K562 (cell line): ENCODE measurements around the gene SPACA5B. TPM values are rescaled to one million over a fixed set of nuclear protein-coding genes. Genes with fewer than 3 reads are reported as not detected.
"Not testable (repeated sequence)": the region's sequence is repeated elsewhere in the genome, so short reads cannot be mapped to it uniquely, and the experiment has no call there.

Experiments used
- ATAC-seq: fragments of 200-7000 bp; cut with Tn5 transposase; 3 replicates; pipeline ENCODE4 v1.9.1; 2020; ENCODE audit warnings: moderate library complexity
- BruUV-seq: library from RNA; stranded (reverse); fragments of 400-500 nt; replicated peaks from 2 replicates; lab custom pipeline; 2021; lab: Mats Ljungman, UMichigan
- CTCF ChIA-PET: fragments of 300-600 bp; formaldehyde crosslinking; extraction: SDS; loops from one replicate; lab custom pipeline; 2021; ENCODE audit warnings: low intra/inter-chr PET ratio; lab: Yijun Ruan, JAX
- POLR2A ChIA-PET: fragments of 300-600, 350-650 bp; sonication (Branson Sonifier 250); formaldehyde crosslinking; extraction: SDS; loops from one replicate; lab custom pipeline; 2021; ENCODE audit warnings: antibody characterized with exemption, inconsistent platforms; lab: Yijun Ruan, JAX
- DNase-seq, 4 experiments: peaks; one replicate each; pipeline versions ENCODE4 v3.0.0 to v3.0.0-alpha.2; 2011 to 2018; ENCODE audit warnings: low spot score in 3 of 4, mixed read lengths in 3 of 4; ENCODE audit errors: extremely low read depth in 1 of 4
- FAIRE-seq: peaks from 2 replicates; lab custom pipeline; 2011; peaks lifted over from hg19 to GRCh38; lab: Jason Lieb, UNC
- H2AFZ ChIP-seq: 2 replicates; pipeline ENCODE4 v1.6.0; 2011; ENCODE audit warnings: low read depth, low read length, control low read depth, inconsistent platforms
- H3K27ac ChIP-seq: fragments of 200-600 bp; 3 replicates; pipeline ENCODE4 v1.8.0; 2011; ENCODE audit warnings: low read depth, mild to moderate bottlenecking, control low read depth, inconsistent platforms, low read length, moderate library complexity, mixed read lengths; ENCODE audit errors: extremely low read depth
- H3K27me3 ChIP-seq, 2 experiments: fragments of 300-600 bp in 1 of 2; 2 replicates in 1 of 2; 3 replicates in 1 of 2; pipeline versions ENCODE4 v1.6.0 to v1.8.0; 2011; ENCODE audit warnings: inconsistent platforms in 2 of 2, low read length in 2 of 2, mild to moderate bottlenecking in 1 of 2, mixed read lengths in 1 of 2, moderate library complexity in 1 of 2; ENCODE audit not compliant: control insufficient read depth in 2 of 2, insufficient read depth in 2 of 2
- H3K36me3 ChIP-seq: fragments of 300-600 bp; 3 replicates; pipeline ENCODE4 v1.8.0; 2011; ENCODE audit warnings: mild to moderate bottlenecking, low read length, inconsistent platforms; ENCODE audit not compliant: control insufficient read depth, insufficient read depth
- H3K4me1 ChIP-seq, 2 experiments: fragments of 200-600 bp in 1 of 2; replicated peaks in 1 of 2; 2 replicates in 1 of 2; 3 replicates in 1 of 2; pipeline versions ENCODE4 v1.5.1 to v1.8.0; 2011; ENCODE audit warnings: inconsistent platforms in 2 of 2, low read length in 2 of 2, mild to moderate bottlenecking in 1 of 2, mixed read lengths in 1 of 2, moderate library complexity in 1 of 2; ENCODE audit not compliant: control insufficient read depth in 2 of 2, insufficient read depth in 2 of 2
- H3K4me2 ChIP-seq: 2 replicates; pipeline ENCODE4 v1.6.1; 2011; ENCODE audit warnings: low read length, control low read depth, inconsistent platforms, mixed read lengths; ENCODE audit not compliant: insufficient read depth
- H3K4me3 ChIP-seq: fragments of 200-600 bp; sonication (generic), shearing (Covaris generic); 2 replicates; pipeline ENCODE4 v1.5.1; 2016; ENCODE audit warnings: control low read depth, inconsistent platforms
- H3K79me2 ChIP-seq: fragments of 200-600 bp; 3 replicates; pipeline ENCODE4 v1.8.0; 2011; ENCODE audit warnings: low read length, inconsistent platforms; ENCODE audit not compliant: control insufficient read depth, insufficient read depth
- H3K9ac ChIP-seq, 2 experiments: 2 replicates each; pipeline versions ENCODE4 v1.6.0 to v1.6.1; 2011; ENCODE audit warnings: low read depth in 2 of 2, low read length in 2 of 2, control low read depth in 1 of 2, inconsistent platforms in 1 of 2, mild to moderate bottlenecking in 1 of 2, mixed read lengths in 1 of 2; ENCODE audit not compliant: insufficient read depth in 1 of 2
- H3K9me1 ChIP-seq: one replicate; pipeline ENCODE4 v1.6.0; 2011; ENCODE audit warnings: inconsistent platforms, mild to moderate bottlenecking, low read length, moderate library complexity; ENCODE audit not compliant: control insufficient read depth, insufficient read depth
- H3K9me3 ChIP-seq: replicated peaks from 2 replicates; pipeline ENCODE4 v1.5.1; 2011; ENCODE audit warnings: low read depth, low read length, inconsistent platforms; ENCODE audit not compliant: control insufficient read depth, insufficient read depth
- H4K20me1 ChIP-seq: replicated peaks from 2 replicates; pipeline ENCODE4 v1.6.1; 2011; ENCODE audit warnings: low read length, inconsistent platforms, mixed read lengths; ENCODE audit not compliant: control insufficient read depth, insufficient read depth
- CEBPG ChIP-seq, 3 experiments: fragments of 200-800 bp in 1 of 3; sonication (Bioruptor generic) in 1 of 3; sonication (generic) in 1 of 3; formaldehyde crosslinking in 1 of 3; IDR thresholded peaks in 2 of 3; conservative IDR thresholded peaks in 1 of 3; 2 replicates each; pipeline versions ENCODE4 v1.6.1 to v1.8.0; 2016 to 2022; ENCODE audit warnings: missing compliant biosample characterization in 2 of 3, missing genetic modification characterization in 2 of 3, mild to moderate bottlenecking in 1 of 3, missing genetic modification reagents in 1 of 3
- WGBS: fragments of 100-300 bp; shearing (Covaris generic); methylation state at CpG from one replicate; pipeline ENCODE4 v1.1.6; 2016; ENCODE audit warnings: low coverage, mixed read lengths; ENCODE audit not compliant: insufficient coverage; ENCODE audit errors: missing lambda C conversion rate; 5-methylcytosine and 5-hydroxymethylcytosine counted together
- in situ Hi-C: fragments of 300-500 bp; cut with MboI; formaldehyde crosslinking; loops from 4 replicates; pipeline ENCODE4 v1.15.0; 2018; ENCODE audit warnings: inconsistent platforms, mixed read lengths
- intact Hi-C: fragments of 100-400 bp; cut with micrococcal nuclease; formaldehyde crosslinking; loops from 2 replicates; pipeline ENCODE4 v1.14.2; 2022
- polyA plus RNA-seq, 8 experiments: library from polyadenylated mRNA; depleted of rRNA in 4 of 8; stranded (reverse) in 5 of 8; unstranded in 3 of 8; fragments of >200 nt; fragmentation: Nextera tagmentation in 2 of 8; fragmentation: Illumina TruSeq in 1 of 8; extraction: Ambion mirVana in 2 of 8; extraction: Trizol in 1 of 8; gene quantifications; 2 replicates each; pipeline versions ENCODE4 v1.2.1 to v1.2.3, GENCODE V29; 2011 to 2014; ENCODE audit warnings: inconsistent platforms in 1 of 8, missing spikeins in 1 of 8
- small RNA-seq: library from RNA; depleted of rRNA; stranded (forward); fragments of <200 nt; gene quantifications from one replicate; pipeline ENCODE3, GENCODE V24; 2014
- total RNA-seq, 7 experiments: library from RNA; depleted of rRNA in 6 of 7; stranded (reverse); fragments of >200 nt in 6 of 7; fragmentation: Illumina TruSeq in 2 of 7; extraction: Trizol in 2 of 7; gene quantifications; 2 replicates each; pipeline versions ENCODE4 v1.2.1 to v1.2.3, GENCODE V29; 2011 to 2021; ENCODE audit warnings: low replicate concordance in 1 of 7
- TF ChIP-seq, protein P1 (sequence below), 2 experiments: fragments of 450-650 bp in 1 of 2; sonication (generic) in 1 of 2; formaldehyde crosslinking in 1 of 2; IDR thresholded peaks in 1 of 2; conservative IDR thresholded peaks in 1 of 2; 2 replicates each; pipeline versions ENCODE4 v1.6.1 to v1.8.1; 2016 to 2023; ENCODE audit warnings: mild to moderate bottlenecking in 2 of 2, moderate library complexity in 2 of 2, inconsistent platforms in 1 of 2, missing genetic modification reagents in 1 of 2

The SPACA5B gene
- total and polyA plus RNA-seq, 9 of the 15 experiments (the other 6 are each of a cell fraction or from before 2014, with no cell fraction given) = not detected

DNA sequence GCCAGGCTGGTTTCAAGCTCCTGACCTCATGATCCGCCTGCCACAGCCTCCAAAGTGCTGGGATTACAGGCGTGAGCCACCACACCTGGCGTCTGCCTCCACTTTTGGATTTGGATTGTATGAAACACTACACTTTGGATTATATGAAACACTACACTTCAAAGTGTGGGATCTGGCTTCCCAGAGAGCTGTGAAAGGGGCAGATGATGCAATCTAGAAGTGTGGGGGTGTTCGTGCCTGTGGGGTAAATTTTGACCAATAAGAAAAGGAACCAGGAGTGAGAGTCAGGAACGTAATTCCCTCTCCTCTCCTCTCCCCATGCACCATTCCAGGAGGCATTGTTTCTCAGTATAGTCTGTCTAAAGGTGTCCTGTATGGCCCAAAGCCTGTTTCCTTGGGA is 51.5 kb downstream of the SPACA5B start:
- H3K9me1 ChIP-seq; H3K36me3 ChIP-seq; H2AFZ ChIP-seq; H3K27ac ChIP-seq; H3K27me3 ChIP-seq; H3K9ac ChIP-seq; H3K79me2 ChIP-seq; H3K9me3 ChIP-seq; POLR2A ChIA-PET; in situ Hi-C loops; H3K4me1 ChIP-seq; H3K4me2 ChIP-seq; BruUV-seq; intact Hi-C loops; ATAC-seq; FAIRE-seq; DNase-seq; H4K20me1 ChIP-seq; CTCF ChIA-PET; H3K4me3 ChIP-seq; TF ChIP-seq CEBPG (CRISPR knock-in tag; IDR thresholded peaks at IDR 0.05): not testable (repeated sequence)
- WGBS = 2% methylated on average over 4 of the region's 5 CpGs
- TF ChIP-seq, protein P1, sequence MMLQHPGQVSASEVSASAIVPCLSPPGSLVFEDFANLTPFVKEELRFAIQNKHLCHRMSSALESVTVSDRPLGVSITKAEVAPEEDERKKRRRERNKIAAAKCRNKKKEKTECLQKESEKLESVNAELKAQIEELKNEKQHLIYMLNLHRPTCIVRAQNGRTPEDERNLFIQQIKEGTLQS (IDR thresholded peaks at IDR 0.05) = peak; percentile 77
- TF ChIP-seq, protein P1 (CRISPR knock-in tag; conservative IDR thresholded peaks at IDR 0.05) = not testable (repeated sequence)
- TF ChIP-seq CEBPG (tag; conservative IDR thresholded peaks at IDR 0.05 in 1 of 2, IDR thresholded peaks at IDR 0.05 in 1 of 2) = peak in 1 of 2 experiments; percentile 47; a peak in 3 of 4 replicates

Small RNA genes within 50 kb of the gene (small RNA-seq; reads per million reads assigned to genes)
- gene AC245047.7 (not detected), gene RNU6-707P (not detected)

Other genes with a start within 250 kb of the SPACA5B start
- gene ZNF182, start 126.6 kb upstream of the SPACA5B start, total RNA-seq (2014; rRNA removed) = 1.7 and 1.9 TPM in 2 replicates
- 4.7 and 4.8 TPM in 2 replicates for gene ZNF182, start 126.6 kb upstream of the SPACA5B start, total RNA-seq (2014; rRNA removed; fragmentation: Illumina TruSeq; extraction: Trizol)
- gene ZNF182, start 126.6 kb upstream of the SPACA5B start, total RNA-seq (2015; rRNA removed; fragmentation: Illumina TruSeq; extraction: Trizol) = 4.0 and 5.0 TPM in 2 replicates
- gene ZNF182, start 126.6 kb upstream of the SPACA5B start, total RNA-seq (2021) = 2.8 and 3.5 TPM in 2 replicates
- 4.6 and 5.1 TPM in 2 replicates for gene ZNF182, start 126.6 kb upstream of the SPACA5B start, polyA plus RNA-seq (2011; rRNA removed)
- gene ZNF182, start 126.6 kb upstream of the SPACA5B start, polyA plus RNA-seq (2014; fragmentation: Illumina TruSeq; extraction: Trizol) = 4.0 and 4.3 TPM in 2 replicates
- 1 to 10 TPM in 1 of 2 experiments, under 1 TPM in 1; 0.59 to 1.4 TPM for gene ZNF182, start 126.6 kb upstream of the SPACA5B start, polyA plus RNA-seq (2014; fragmentation: Nextera tagmentation; extraction: Ambion mirVana)
- 2.8 and 3.9 TPM in 2 replicates for gene ZNF182, start 126.6 kb upstream of the SPACA5B start, polyA plus RNA-seq (2014; rRNA removed)
- not detected in 2 replicates for gene SPACA5, start 123.6 kb upstream of the SPACA5B start, total RNA-seq (2014; rRNA removed)
- not detected in 2 replicates for gene SPACA5, start 123.6 kb upstream of the SPACA5B start, total RNA-seq (2014; rRNA removed; fragmentation: Illumina TruSeq; extraction: Trizol)
- not detected in 2 replicates for gene SPACA5, start 123.6 kb upstream of the SPACA5B start, total RNA-seq (2015; rRNA removed; fragmentation: Illumina TruSeq; extraction: Trizol)
- gene SPACA5, start 123.6 kb upstream of the SPACA5B start, total RNA-seq (2021) = not detected in 2 replicates
- not detected in 2 replicates for gene SPACA5, start 123.6 kb upstream of the SPACA5B start, polyA plus RNA-seq (2011; rRNA removed)
- gene SPACA5, start 123.6 kb upstream of the SPACA5B start, polyA plus RNA-seq (2014; fragmentation: Illumina TruSeq; extraction: Trizol) = not detected in 2 replicates
- gene SPACA5, start 123.6 kb upstream of the SPACA5B start, polyA plus RNA-seq (2014; fragmentation: Nextera tagmentation; extraction: Ambion mirVana) = not detected
- not detected in 2 replicates for gene SPACA5, start 123.6 kb upstream of the SPACA5B start, polyA plus RNA-seq (2014; rRNA removed)
- 0.14 and 0.20 TPM in 2 replicates for gene ZNF630, start 59.0 kb upstream of the SPACA5B start, total RNA-seq (2014; rRNA removed)
- 0.41 and 0.55 TPM in 2 replicates for gene ZNF630, start 59.0 kb upstream of the SPACA5B start, total RNA-seq (2014; rRNA removed; fragmentation: Illumina TruSeq; extraction: Trizol)
- 0.45 and 1.1 TPM in 2 replicates for gene ZNF630, start 59.0 kb upstream of the SPACA5B start, total RNA-seq (2015; rRNA removed; fragmentation: Illumina TruSeq; extraction: Trizol)
- 0.27 and 0.29 TPM in 2 replicates for gene ZNF630, start 59.0 kb upstream of the SPACA5B start, total RNA-seq (2021)
- 0.06 and 0.60 TPM in 2 replicates for gene ZNF630, start 59.0 kb upstream of the SPACA5B start, polyA plus RNA-seq (2011; rRNA removed)
- gene ZNF630, start 59.0 kb upstream of the SPACA5B start, polyA plus RNA-seq (2014; fragmentation: Illumina TruSeq; extraction: Trizol) = 0.35 and 0.67 TPM in 2 replicates
- under 1 TPM; 0.17 to 0.34 TPM for gene ZNF630, start 59.0 kb upstream of the SPACA5B start, polyA plus RNA-seq (2014; fragmentation: Nextera tagmentation; extraction: Ambion mirVana)
- 0.18 and 0.37 TPM in 2 replicates for gene ZNF630, start 59.0 kb upstream of the SPACA5B start, polyA plus RNA-seq (2014; rRNA removed)
- gene SSX5, start 66.2 kb downstream of the SPACA5B start, total RNA-seq (2014; rRNA removed) = 0.36 TPM in 1 of 2 replicates, not detected in the other
- gene SSX5, start 66.2 kb downstream of the SPACA5B start, total RNA-seq (2014; rRNA removed; fragmentation: Illumina TruSeq; extraction: Trizol) = 0.22 TPM in 1 of 2 replicates, not detected in the other
- gene SSX5, start 66.2 kb downstream of the SPACA5B start, total RNA-seq (2015; rRNA removed; fragmentation: Illumina TruSeq; extraction: Trizol) = 0.11 and 0.14 TPM in 2 replicates
- not detected in 2 replicates for gene SSX5, start 66.2 kb downstream of the SPACA5B start, total RNA-seq (2021)
- gene SSX5, start 66.2 kb downstream of the SPACA5B start, polyA plus RNA-seq (2011; rRNA removed) = not detected in 2 replicates
- gene SSX5, start 66.2 kb downstream of the SPACA5B start, polyA plus RNA-seq (2014; fragmentation: Illumina TruSeq; extraction: Trizol) = 0.13 and 0.15 TPM in 2 replicates
- under 1 TPM; 0.25 to 0.31 TPM for gene SSX5, start 66.2 kb downstream of the SPACA5B start, polyA plus RNA-seq (2014; fragmentation: Nextera tagmentation; extraction: Ambion mirVana)
- 2.2 TPM in 1 of 2 replicates, not detected in the other for gene SSX5, start 66.2 kb downstream of the SPACA5B start, polyA plus RNA-seq (2014; rRNA removed)
- gene SSX1, start 124.8 kb downstream of the SPACA5B start, total RNA-seq (2014; rRNA removed) = 111 and 115 TPM in 2 replicates
- gene SSX1, start 124.8 kb downstream of the SPACA5B start, total RNA-seq (2014; rRNA removed; fragmentation: Illumina TruSeq; extraction: Trizol) = 162 and 164 TPM in 2 replicates
- 135 and 138 TPM in 2 replicates for gene SSX1, start 124.8 kb downstream of the SPACA5B start, total RNA-seq (2015; rRNA removed; fragmentation: Illumina TruSeq; extraction: Trizol)
- gene SSX1, start 124.8 kb downstream of the SPACA5B start, total RNA-seq (2021) = 128 and 137 TPM in 2 replicates
- gene SSX1, start 124.8 kb downstream of the SPACA5B start, polyA plus RNA-seq (2011; rRNA removed) = 1.9 and 15.2 TPM in 2 replicates
- 179 and 221 TPM in 2 replicates for gene SSX1, start 124.8 kb downstream of the SPACA5B start, polyA plus RNA-seq (2014; fragmentation: Illumina TruSeq; extraction: Trizol)
- gene SSX1, start 124.8 kb downstream of the SPACA5B start, polyA plus RNA-seq (2014; fragmentation: Nextera tagmentation; extraction: Ambion mirVana) = 10 to 100 TPM; 76.4 to 78.7 TPM
- gene SSX1, start 124.8 kb downstream of the SPACA5B start, polyA plus RNA-seq (2014; rRNA removed) = 84.8 and 105 TPM in 2 replicates
- 50.2 and 55.2 TPM in 2 replicates for gene SSX3, start 226.1 kb downstream of the SPACA5B start, total RNA-seq (2014; rRNA removed)
- gene SSX3, start 226.1 kb downstream of the SPACA5B start, total RNA-seq (2014; rRNA removed; fragmentation: Illumina TruSeq; extraction: Trizol) = 75.8 and 80.7 TPM in 2 replicates
- gene SSX3, start 226.1 kb downstream of the SPACA5B start, total RNA-seq (2015; rRNA removed; fragmentation: Illumina TruSeq; extraction: Trizol) = 82.6 and 86.6 TPM in 2 replicates
- 37.4 and 38.2 TPM in 2 replicates for gene SSX3, start 226.1 kb downstream of the SPACA5B start, total RNA-seq (2021)
- gene SSX3, start 226.1 kb downstream of the SPACA5B start, polyA plus RNA-seq (2011; rRNA removed) = 0.62 and 3.5 TPM in 2 replicates
- 67.2 and 72.4 TPM in 2 replicates for gene SSX3, start 226.1 kb downstream of the SPACA5B start, polyA plus RNA-seq (2014; fragmentation: Illumina TruSeq; extraction: Trizol)
- gene SSX3, start 226.1 kb downstream of the SPACA5B start, polyA plus RNA-seq (2014; fragmentation: Nextera tagmentation; extraction: Ambion mirVana) = 10 to 100 TPM; 40.1 to 48.2 TPM
- 79.7 and 100 TPM in 2 replicates for gene SSX3, start 226.1 kb downstream of the SPACA5B start, polyA plus RNA-seq (2014; rRNA removed)